OCI-LY7 (cell line): ENCODE data around the gene SGK1. TPM values are rescaled to one million over a fixed set of nuclear protein-coding genes. Genes with fewer than 3 reads are reported as not detected.

ENCODE experiments used
- BruUV-seq: library from RNA; stranded (reverse); fragments of 400-500 nt; replicated peaks from 2 replicates; lab custom pipeline; 2021; lab: Mats Ljungman, UMichigan
- CTCF ChIA-PET: fragments of 300-600 bp; sonication (Branson Sonifier 250); formaldehyde crosslinking; loops from one replicate; lab custom pipeline; 2022; ENCODE audit warnings: antibody characterized with exemption; ENCODE audit not compliant: unreplicated experiment; lab: Charles Lee
- POLR2A ChIA-PET: fragments of 300-600 bp; sonication (Branson Sonifier 250); formaldehyde crosslinking; loops from one replicate; lab custom pipeline; 2022; ENCODE audit warnings: antibody characterized with exemption; lab: Charles Lee
- DNase-seq: peaks from one replicate; pipeline ENCODE4 v3.0.0-alpha.2; 2015; ENCODE audit warnings: low spot score
- H2AFZ ChIP-seq: fragments of 200-600 bp; sonication (generic), shearing (Covaris generic); 2 replicates; pipeline ENCODE4 v1.6.1; 2014; ENCODE audit warnings: mild to moderate bottlenecking, antibody characterized with exemption, low read length, moderate library complexity
- H3K27ac ChIP-seq: fragments of 200-600 bp; sonication (generic); 2 replicates; pipeline ENCODE4 v1.5.1; 2014; ENCODE audit warnings: mixed run types, low read depth, mild to moderate bottlenecking, moderate library complexity, low read length, inconsistent platforms; ENCODE audit not compliant: poor library complexity, severe bottlenecking
- H3K36me3 ChIP-seq: fragments of 200-600 bp; sonication (generic); 2 replicates; pipeline ENCODE4 v1.6.1; 2014; ENCODE audit warnings: mild to moderate bottlenecking, antibody characterized with exemption, low read length, moderate library complexity, mixed read lengths; ENCODE audit not compliant: insufficient read depth
- H3K4me1 ChIP-seq: fragments of 200-600 bp; sonication (generic); 2 replicates; pipeline ENCODE4 v1.5.1; 2014; ENCODE audit warnings: mild to moderate bottlenecking, low read length; ENCODE audit not compliant: insufficient read depth, poor library complexity, severe bottlenecking
- H3K4me2 ChIP-seq: fragments of 200-600 bp; sonication (generic); 2 replicates; pipeline ENCODE4 v1.6.1; 2014; ENCODE audit warnings: mild to moderate bottlenecking, low read length
- H3K4me3 ChIP-seq: fragments of 200-600 bp; sonication (generic); 2 replicates; pipeline ENCODE4 v1.5.1; 2014; ENCODE audit warnings: mild to moderate bottlenecking, low read depth, low read length; ENCODE audit not compliant: poor library complexity, severe bottlenecking
- H3K79me2 ChIP-seq: fragments of 200-600 bp; sonication (generic); 2 replicates; pipeline ENCODE4 v1.6.1; 2016; ENCODE audit warnings: low read depth, mild to moderate bottlenecking, low read length, moderate library complexity, mixed read lengths; ENCODE audit not compliant: insufficient read depth
- H3K9me2 ChIP-seq: fragments of 200-600 bp; sonication (generic); 2 replicates; pipeline ENCODE4 v1.6.1; 2016; ENCODE audit warnings: mild to moderate bottlenecking, low read length, mixed read lengths; ENCODE audit not compliant: insufficient read depth
- H3K9me3 ChIP-seq: fragments of 200-600 bp; sonication (generic); 2 replicates; pipeline ENCODE4 v1.6.1; 2014; ENCODE audit warnings: mild to moderate bottlenecking, mixed run types, low read length, mixed read lengths
- H4K20me1 ChIP-seq: fragments of 200-600 bp; sonication (generic); 2 replicates; pipeline ENCODE4 v1.6.1; 2014; ENCODE audit warnings: mild to moderate bottlenecking, antibody characterized with exemption, low read length, moderate library complexity, mixed read lengths; ENCODE audit not compliant: insufficient read depth
- EZH2phosphoT487 ChIP-seq: fragments of 200-600 bp; sonication (generic); IDR thresholded peaks from 2 replicates; pipeline ENCODE4 v1.6.1; 2018; ENCODE audit warnings: low read depth, borderline replicate concordance, mild to moderate bottlenecking, mixed run types, antibody characterized with exemption, low read length, moderate library complexity, mixed read lengths
- intact Hi-C: fragments of 100-400 bp; cut with micrococcal nuclease; formaldehyde crosslinking; loops from one replicate; pipeline ENCODE4 v1.10.0; 2022; ENCODE audit not compliant: unreplicated experiment
- total RNA-seq, 2 experiments: library from RNA; depleted of rRNA in 1 of 2; stranded (reverse); fragments of >200 nt in 1 of 2; shearing (Covaris generic) in 1 of 2; gene quantifications; 2 replicates each; pipeline ENCODE4 v1.2.3, GENCODE V29; 2014 to 2022
- TF ChIP-seq, protein P1 (sequence below): fragments of 200-600 bp; sonication (generic); conservative IDR thresholded peaks from 2 replicates; pipeline ENCODE4 v1.5.1; 2014; ENCODE audit warnings: mild to moderate bottlenecking, antibody characterized with exemption, low read length, moderate library complexity, mixed read lengths

Gene SGK1
- total RNA-seq, 2 experiments from 2014 or later, result 5.2 to 27.6 TPM

DNA sequence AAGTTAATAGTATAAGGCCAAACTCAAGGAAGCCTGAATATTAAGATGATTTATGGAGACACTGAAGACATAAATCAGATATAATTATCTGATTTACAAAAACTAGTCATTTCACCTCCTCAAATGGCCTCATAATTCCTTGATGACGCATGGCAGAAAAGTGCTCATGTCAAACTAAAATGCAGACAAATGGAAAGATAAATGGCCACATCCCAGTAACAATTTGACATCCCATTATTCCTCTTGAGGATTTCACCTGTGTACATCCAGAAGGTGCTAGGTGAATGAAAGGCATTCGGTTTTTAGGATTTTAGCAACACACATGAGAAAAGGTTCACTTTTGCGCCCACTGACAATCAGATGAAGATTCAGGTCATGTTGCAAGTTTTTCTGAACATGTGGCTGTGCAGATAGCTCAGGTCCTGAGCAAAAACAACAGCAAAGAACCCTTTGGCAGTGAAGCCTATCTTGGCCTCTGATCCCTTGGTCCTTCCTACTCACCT lies 24.2 kb downstream of the SGK1 start:
- H2AFZ ChIP-seq, result 0 out of 2 replicates have a peak overlapping the region, but pooled peaks have one; percentile 25
- no peak for TF ChIP-seq EZH2phosphoT487
- TF ChIP-seq, protein P1, sequence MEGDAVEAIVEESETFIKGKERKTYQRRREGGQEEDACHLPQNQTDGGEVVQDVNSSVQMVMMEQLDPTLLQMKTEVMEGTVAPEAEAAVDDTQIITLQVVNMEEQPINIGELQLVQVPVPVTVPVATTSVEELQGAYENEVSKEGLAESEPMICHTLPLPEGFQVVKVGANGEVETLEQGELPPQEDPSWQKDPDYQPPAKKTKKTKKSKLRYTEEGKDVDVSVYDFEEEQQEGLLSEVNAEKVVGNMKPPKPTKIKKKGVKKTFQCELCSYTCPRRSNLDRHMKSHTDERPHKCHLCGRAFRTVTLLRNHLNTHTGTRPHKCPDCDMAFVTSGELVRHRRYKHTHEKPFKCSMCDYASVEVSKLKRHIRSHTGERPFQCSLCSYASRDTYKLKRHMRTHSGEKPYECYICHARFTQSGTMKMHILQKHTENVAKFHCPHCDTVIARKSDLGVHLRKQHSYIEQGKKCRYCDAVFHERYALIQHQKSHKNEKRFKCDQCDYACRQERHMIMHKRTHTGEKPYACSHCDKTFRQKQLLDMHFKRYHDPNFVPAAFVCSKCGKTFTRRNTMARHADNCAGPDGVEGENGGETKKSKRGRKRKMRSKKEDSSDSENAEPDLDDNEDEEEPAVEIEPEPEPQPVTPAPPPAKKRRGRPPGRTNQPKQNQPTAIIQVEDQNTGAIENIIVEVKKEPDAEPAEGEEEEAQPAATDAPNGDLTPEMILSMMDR, result no peak
- H4K20me1 ChIP-seq, result no peaks in the 10 kb centered on the region
- intact Hi-C loops, result no loop called here
- CTCF ChIA-PET, result no interaction called here
- H3K4me1 ChIP-seq, result no peaks in the 10 kb centered on the region
- H3K4me2 ChIP-seq, result no peak overlapping the region
- no peaks in the 10 kb centered on the region for H3K9me2 ChIP-seq
- H3K79me2 ChIP-seq, result no peaks in the 10 kb centered on the region
- DNase-seq, result no peak
- H3K4me3 ChIP-seq, result no peak overlapping the region
- POLR2A ChIA-PET, result interaction anchor here (0.6 to 1.3 kb wide), 2 partner anchors 80 to 167 kb away, joined by 3 to 4 read pairs; no protein-coding TSS in a partner anchor
- BruUV-seq, result no TSS peak
- no peaks in the 10 kb centered on the region for H3K36me3 ChIP-seq
- no peak overlapping the region for H3K27ac ChIP-seq
- H3K9me3 ChIP-seq, result no peaks in the 10 kb centered on the region

DNA sequence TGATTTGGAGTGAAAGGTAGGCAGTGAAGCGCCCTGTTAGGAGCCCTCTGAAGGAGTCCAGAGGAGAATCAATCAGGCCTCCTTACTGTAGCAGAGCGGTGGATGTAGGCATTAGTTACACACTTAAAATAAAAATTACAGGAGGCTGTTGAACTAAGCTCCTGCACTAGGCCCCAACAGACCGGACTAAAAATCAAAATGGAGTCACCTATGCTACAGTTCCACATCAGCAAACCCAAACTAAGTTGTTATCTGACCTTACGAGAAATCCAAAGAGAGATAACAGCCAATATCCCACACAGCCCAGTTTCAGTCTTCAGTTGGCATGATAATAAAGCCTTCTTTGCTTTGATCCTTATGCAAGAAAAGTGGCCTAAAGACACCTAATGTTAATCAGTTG lies 26.8 kb downstream of the SGK1 start:
- H3K9me3 ChIP-seq, result no peaks in the 10 kb centered on the region
- no TSS peak for BruUV-seq
- no peak overlapping the region for H3K27ac ChIP-seq
- H3K79me2 ChIP-seq, result no peaks in the 10 kb centered on the region
- ChIA-PET CTCF (no interaction called here), POLR2A (no interaction called here)
- intact Hi-C loops, result no loop called here
- H2AFZ ChIP-seq, result no peak overlapping the region
- TF ChIP-seq, protein P1, result no peak
- no peak for TF ChIP-seq EZH2phosphoT487
- DNase-seq, result no peak
- H3K4me1 ChIP-seq, result no peaks in the 10 kb centered on the region
- H4K20me1 ChIP-seq, result no peaks in the 10 kb centered on the region
- no peaks in the 10 kb centered on the region for H3K9me2 ChIP-seq
- H3K4me2 ChIP-seq, result no peak overlapping the region
- no peak overlapping the region for H3K4me3 ChIP-seq
- no peaks in the 10 kb centered on the region for H3K36me3 ChIP-seq

DNA sequence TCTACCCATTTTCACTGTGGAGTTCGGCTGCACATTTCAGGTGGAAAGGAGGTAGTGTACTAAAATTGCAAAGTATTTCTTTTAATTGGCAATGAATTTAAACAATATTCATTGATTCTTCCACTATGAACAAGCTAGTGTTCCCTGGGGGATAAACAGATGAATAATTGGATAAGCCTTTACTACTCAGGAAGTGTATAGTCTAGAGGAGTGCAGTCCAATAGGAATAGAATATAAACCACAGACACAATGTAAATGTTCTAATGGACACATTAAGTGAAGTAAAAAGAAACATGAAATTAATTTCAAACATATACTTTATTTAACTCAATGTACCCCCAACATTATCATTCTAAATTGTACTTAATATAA lies 28.7 kb downstream of the SGK1 start:
- H3K9me2 ChIP-seq, result no peaks in the 10 kb centered on the region
- no peak overlapping the region for H3K4me2 ChIP-seq
- intact Hi-C loops, result no loop called here
- H3K36me3 ChIP-seq, result no peaks in the 10 kb centered on the region
- no peaks in the 10 kb centered on the region for H3K79me2 ChIP-seq
- no TSS peak for BruUV-seq
- H2AFZ ChIP-seq, result 0 out of 2 replicates have a peak overlapping the region, but pooled peaks have one; percentile 1
- DNase-seq, result no peak
- CTCF ChIA-PET, result no interaction called here
- no peak overlapping the region for H3K4me3 ChIP-seq
- no peaks in the 10 kb centered on the region for H3K4me1 ChIP-seq
- H3K9me3 ChIP-seq, result no peaks in the 10 kb centered on the region
- no peaks in the 10 kb centered on the region for H4K20me1 ChIP-seq
- no peak for TF ChIP-seq EZH2phosphoT487
- TF ChIP-seq, protein P1, result no peak
- POLR2A ChIA-PET, result interaction anchor here (1.3 to 1.5 kb wide), 2 partner anchors 10 to 15 kb away, joined by 5 read pairs; no protein-coding TSS in a partner anchor
- H3K27ac ChIP-seq, result no peak overlapping the region
